Type B pancreatic cell (in vitro differentiated cells): ENCODE results near the gene EYS. TPM values are rescaled to one million over a fixed set of nuclear protein-coding genes. Genes with fewer than 3 reads are reported as not detected.

Experiments used
- DNase-seq: peaks from one replicate; pipeline ENCODE4 v3.0.0; 2021; ENCODE audit warnings: mixed read lengths; ENCODE audit not compliant: unreplicated experiment; ENCODE audit errors: extremely low spot score
- H3K27ac Mint-ChIP-seq: 2 replicates; pipeline ENCODE4 v1.8.0; 2021; ENCODE audit warnings: mild to moderate bottlenecking, mixed read lengths
- H3K27me3 Mint-ChIP-seq: 2 replicates; pipeline ENCODE4 v1.8.0; 2021; ENCODE audit warnings: mixed read lengths
- H3K36me3 Mint-ChIP-seq: 2 replicates; pipeline ENCODE4 v1.8.0; 2021; ENCODE audit warnings: mixed read lengths
- H3K4me1 Mint-ChIP-seq: one replicate; pipeline ENCODE4 v1.8.0; 2021; ENCODE audit warnings: mixed read lengths; ENCODE audit not compliant: unreplicated experiment
- H3K4me3 Mint-ChIP-seq: 2 replicates; pipeline ENCODE4 v1.8.0; 2021; ENCODE audit warnings: mild to moderate bottlenecking, mixed read lengths
- H3K9me3 Mint-ChIP-seq: 2 replicates; pipeline ENCODE4 v1.8.0; 2021; ENCODE audit warnings: mixed read lengths
- total RNA-seq: library from RNA; stranded (reverse); gene quantifications from 2 replicates; pipeline ENCODE4 v1.2.1, GENCODE V29; 2021; ENCODE audit warnings: low replicate concordance
- TF ChIP-seq, protein P1 (sequence below): fragments of 200-600 bp; sonication (generic); conservative IDR thresholded peaks from 2 replicates; pipeline ENCODE4 v1.5.0; 2021; ENCODE audit warnings: antibody characterized with exemption, mild to moderate bottlenecking

Gene EYS
- total RNA-seq, 1 donor from 2014 or later: 1.5 TPM

- H3K4me3 Mint-ChIP-seq: no peak overlapping the region
- H3K9me3 Mint-ChIP-seq: peaks cover 5% of the 10 kb centered on the region
- no peaks in the 10 kb centered on the region for H3K4me1 Mint-ChIP-seq
- no peak overlapping the region for H3K27ac Mint-ChIP-seq
- TF ChIP-seq, protein P1, sequence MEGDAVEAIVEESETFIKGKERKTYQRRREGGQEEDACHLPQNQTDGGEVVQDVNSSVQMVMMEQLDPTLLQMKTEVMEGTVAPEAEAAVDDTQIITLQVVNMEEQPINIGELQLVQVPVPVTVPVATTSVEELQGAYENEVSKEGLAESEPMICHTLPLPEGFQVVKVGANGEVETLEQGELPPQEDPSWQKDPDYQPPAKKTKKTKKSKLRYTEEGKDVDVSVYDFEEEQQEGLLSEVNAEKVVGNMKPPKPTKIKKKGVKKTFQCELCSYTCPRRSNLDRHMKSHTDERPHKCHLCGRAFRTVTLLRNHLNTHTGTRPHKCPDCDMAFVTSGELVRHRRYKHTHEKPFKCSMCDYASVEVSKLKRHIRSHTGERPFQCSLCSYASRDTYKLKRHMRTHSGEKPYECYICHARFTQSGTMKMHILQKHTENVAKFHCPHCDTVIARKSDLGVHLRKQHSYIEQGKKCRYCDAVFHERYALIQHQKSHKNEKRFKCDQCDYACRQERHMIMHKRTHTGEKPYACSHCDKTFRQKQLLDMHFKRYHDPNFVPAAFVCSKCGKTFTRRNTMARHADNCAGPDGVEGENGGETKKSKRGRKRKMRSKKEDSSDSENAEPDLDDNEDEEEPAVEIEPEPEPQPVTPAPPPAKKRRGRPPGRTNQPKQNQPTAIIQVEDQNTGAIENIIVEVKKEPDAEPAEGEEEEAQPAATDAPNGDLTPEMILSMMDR: no peak
- no peaks in the 10 kb centered on the region for H3K36me3 Mint-ChIP-seq
- H3K27me3 Mint-ChIP-seq: no peaks in the 10 kb centered on the region
- no peak for DNase-seq
These were observed 270.7 kb downstream of the EYS start for GRCh38 chr6:65436281-65436680.

DNA sequence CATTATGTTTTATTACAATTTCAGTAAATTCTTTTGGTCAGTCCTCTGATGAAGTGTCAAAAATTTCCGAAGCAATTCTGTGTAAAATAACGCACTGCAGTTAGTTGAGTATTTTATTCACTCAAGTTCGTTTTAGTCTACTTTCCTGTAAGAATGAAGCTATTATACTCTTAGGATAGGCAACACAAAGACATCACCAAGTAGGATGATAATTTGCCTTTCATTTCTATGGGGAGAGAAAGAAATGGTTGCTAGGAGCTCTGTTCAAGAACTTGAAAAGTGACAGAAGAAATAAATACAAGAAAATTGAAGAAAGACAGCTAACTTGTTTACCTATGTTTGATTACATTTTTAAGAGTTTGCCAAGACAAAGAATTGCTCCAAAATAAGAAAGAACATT, 290.4 kb downstream of the EYS start:
- H3K4me1 Mint-ChIP-seq: no peaks in the 10 kb centered on the region
- H3K27me3 Mint-ChIP-seq: no peaks in the 10 kb centered on the region
- no peak overlapping the region for H3K27ac Mint-ChIP-seq
- TF ChIP-seq, protein P1: no peak
- H3K9me3 Mint-ChIP-seq: no peaks in the 10 kb centered on the region
- no peak overlapping the region for H3K4me3 Mint-ChIP-seq
- H3K36me3 Mint-ChIP-seq: no peaks in the 10 kb centered on the region
- no peak for DNase-seq

DNA sequence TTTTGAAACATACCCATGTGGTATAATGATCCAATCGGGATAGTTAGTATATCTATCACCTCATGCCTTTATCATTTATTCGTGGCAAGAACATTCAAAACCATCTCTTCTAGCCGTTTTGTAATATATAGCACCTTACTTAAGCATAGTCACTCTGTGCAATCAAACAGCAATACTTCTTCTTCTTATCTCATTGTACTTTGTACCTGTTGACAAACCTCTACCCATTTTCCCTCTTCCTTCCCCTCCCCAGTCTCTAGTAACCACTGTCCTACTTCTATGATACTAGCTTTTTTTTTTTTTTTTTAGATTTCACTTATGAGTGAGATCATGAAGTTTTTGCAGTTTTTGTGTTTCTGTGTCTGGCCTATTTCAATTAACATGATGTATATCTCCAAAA, 296.7 kb downstream of the EYS start:
- H3K9me3 Mint-ChIP-seq: no peaks in the 10 kb centered on the region
- no peak overlapping the region for H3K27ac Mint-ChIP-seq

DNA sequence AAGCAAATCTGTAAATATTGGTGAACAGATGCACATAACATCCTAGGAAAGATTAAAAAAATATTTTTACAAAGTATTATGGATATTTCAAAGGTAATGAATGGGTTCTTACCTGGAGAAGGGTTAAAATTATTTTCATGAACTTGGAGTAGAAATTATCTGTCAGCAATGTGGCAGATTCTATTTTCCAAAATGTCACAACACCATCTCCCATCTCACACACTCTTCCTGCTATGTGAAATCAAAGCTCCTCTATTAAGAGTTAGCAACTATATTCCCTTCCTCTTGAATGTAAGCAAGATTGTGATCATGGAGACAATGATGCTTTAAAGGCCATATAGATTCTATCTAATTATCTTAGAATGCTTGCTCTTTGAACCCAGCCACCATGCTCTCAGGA, 304.5 kb downstream of the EYS start:
- Mint-ChIP-seq H3K9me3 (no peaks in the 10 kb centered on the region), H3K36me3 (no peaks in the 10 kb centered on the region), H3K4me1 (no peaks in the 10 kb centered on the region), H3K4me3 (no peak overlapping the region), H3K27ac (no peak overlapping the region), H3K27me3 (no peaks in the 10 kb centered on the region)
- DNase-seq: no peak
- TF ChIP-seq, protein P1: no peak

More for the DNA sequence above, 296.7 kb downstream of the EYS start:
- H3K27me3 Mint-ChIP-seq: no peaks in the 10 kb centered on the region
- H3K4me1 Mint-ChIP-seq: no peaks in the 10 kb centered on the region
- TF ChIP-seq, protein P1: no peak
- no peak for DNase-seq
- H3K4me3 Mint-ChIP-seq: no peak overlapping the region
- H3K36me3 Mint-ChIP-seq: no peaks in the 10 kb centered on the region

GRCh38 chr6:65399355-65400084, 307.5 kb downstream of the EYS start:
- Mint-ChIP-seq H3K36me3 (no peaks in the 10 kb centered on the region), H3K27me3 (no peaks in the 10 kb centered on the region), H3K4me3 (no peak overlapping the region), H3K4me1 (no peaks in the 10 kb centered on the region), H3K9me3 (peaks cover 3% of the 10 kb centered on the region), H3K27ac (no peak overlapping the region)
- DNase-seq: no peak
- TF ChIP-seq, protein P1: no peak

- TF ChIP-seq, protein P1: no peak
- peaks cover 4% of the 10 kb centered on the region for H3K9me3 Mint-ChIP-seq
- H3K4me3 Mint-ChIP-seq: no peak overlapping the region
- no peaks in the 10 kb centered on the region for H3K27me3 Mint-ChIP-seq
- no peak for DNase-seq
- H3K27ac Mint-ChIP-seq: no peak overlapping the region
- no peaks in the 10 kb centered on the region for H3K36me3 Mint-ChIP-seq
- H3K4me1 Mint-ChIP-seq: no peaks in the 10 kb centered on the region
These were observed 308.2 kb downstream of the EYS start for GRCh38 chr6:65398851-65399250.
